Stimulated activated CD8-positive, alpha-beta memory T cell treated with anti-CD3 and anti-CD28 coated beads, Interleukin-4, amount 100 ng/mL, for 48 hours (primary cell): ENCODE measurements around the gene MAPT.
"Not testable (repeated sequence)": the region's sequence is repeated elsewhere in the genome, so short reads cannot be mapped to it uniquely, and the experiment has no call there.

Experiments
- DNase-seq: peaks from one replicate; pipeline ENCODE4 v3.0.0-alpha.2; 2020

The MAPT gene

DNA sequence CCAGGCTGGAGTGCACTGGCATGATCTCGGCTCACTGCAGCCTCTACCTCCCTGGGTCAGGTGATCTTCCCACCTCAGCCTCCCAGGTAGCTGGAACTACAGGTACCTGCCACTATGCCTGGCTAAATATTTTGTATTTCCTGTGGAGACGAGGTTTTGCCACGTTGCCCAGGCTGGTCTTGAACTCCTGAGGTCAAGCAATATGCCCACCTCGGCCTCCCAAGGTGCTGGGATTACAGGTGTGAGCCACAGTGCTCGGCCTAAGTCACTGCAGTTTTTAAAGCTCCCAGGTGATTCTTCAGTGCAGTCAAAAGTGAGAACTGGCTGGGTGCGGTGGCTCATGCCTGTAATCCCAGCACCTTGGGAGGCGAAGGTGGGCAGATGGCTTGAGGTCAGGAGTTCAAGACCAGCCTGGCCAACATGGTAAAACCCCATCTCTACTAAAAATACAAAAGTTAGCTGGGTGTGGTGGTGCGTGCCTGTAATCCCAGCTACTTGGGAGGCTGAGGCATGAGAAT, 125.1 kb downstream of the MAPT start:
- not testable (repeated sequence) for DNase-seq

DNA sequence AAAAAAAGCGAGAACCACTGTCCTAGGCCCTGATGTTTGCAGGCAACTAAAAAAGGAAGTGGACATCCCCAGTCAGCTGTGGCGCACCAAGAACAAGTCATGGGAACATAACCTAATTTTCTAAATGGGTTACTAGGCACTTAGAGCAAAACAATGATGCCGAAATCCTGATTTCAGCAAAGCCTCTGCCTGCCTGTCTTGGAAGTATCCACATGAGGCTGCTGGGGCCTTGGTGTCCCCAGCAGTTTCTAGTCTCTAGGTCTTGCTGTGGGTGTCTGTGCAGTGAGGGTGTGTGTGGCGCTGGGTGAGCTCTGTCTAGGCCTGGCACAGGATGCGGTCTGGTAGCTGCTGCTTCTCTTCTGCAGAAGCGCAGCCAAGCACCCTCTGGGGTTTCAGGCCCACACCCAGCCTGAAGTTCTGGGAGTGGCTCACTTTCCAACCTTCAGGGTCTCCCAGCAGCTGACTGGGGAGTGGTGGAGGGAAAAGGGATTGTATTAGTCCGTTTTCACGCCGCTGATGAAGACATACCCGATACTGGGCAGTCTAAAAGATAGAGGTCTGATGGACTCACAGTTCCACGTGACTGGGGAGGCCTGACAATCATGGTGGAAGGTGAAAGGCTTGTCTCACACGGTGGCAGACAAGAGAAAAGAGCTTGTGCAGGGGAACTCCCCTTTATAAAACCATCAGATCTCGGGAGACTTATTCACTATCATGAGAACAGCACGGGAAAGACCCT, 125.8 kb downstream of the MAPT start:
- DNase-seq, result peak; percentile 63

DNA sequence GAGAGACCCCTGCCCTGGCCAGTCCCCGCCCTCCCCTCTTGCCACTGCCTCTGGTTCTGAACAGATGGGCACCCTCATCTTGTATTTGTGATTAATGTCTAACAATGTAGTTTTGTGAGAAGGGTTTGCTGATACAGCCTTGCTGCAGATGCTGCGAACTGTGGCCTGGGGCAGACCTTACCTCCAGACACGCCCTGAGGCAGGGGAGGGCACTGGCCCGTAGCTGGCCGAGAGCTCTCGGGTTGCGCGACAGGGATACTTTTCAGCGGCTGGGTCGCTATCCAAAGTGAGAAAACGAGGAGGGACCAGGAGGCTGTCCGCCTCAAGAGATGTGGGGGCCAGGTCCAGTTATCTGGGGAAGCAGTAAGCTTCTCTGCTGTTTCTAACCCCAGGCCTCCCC, 126.6 kb downstream of the MAPT start:
- DNase-seq, result no peak

DNA sequence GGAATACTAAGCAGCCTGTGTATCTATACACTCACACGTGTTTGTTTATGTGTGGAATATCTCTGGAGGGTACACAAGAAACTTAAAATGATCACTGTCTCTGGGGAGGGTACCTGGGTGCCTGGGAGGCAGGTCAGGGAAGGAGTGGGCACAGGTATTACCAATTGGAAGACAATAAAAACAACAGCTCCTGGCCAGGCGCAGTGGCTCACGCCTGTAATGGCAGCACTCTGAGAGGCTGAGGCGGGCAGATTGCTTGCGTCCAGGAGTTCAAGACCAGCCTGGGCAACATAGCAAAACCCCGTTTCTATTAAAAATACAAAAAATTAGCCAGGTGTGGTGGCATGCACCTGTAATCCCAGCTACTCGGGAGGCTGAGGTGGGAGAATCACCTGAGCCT, 129.0 kb downstream of the MAPT start:
- not testable (repeated sequence) for DNase-seq

DNA sequence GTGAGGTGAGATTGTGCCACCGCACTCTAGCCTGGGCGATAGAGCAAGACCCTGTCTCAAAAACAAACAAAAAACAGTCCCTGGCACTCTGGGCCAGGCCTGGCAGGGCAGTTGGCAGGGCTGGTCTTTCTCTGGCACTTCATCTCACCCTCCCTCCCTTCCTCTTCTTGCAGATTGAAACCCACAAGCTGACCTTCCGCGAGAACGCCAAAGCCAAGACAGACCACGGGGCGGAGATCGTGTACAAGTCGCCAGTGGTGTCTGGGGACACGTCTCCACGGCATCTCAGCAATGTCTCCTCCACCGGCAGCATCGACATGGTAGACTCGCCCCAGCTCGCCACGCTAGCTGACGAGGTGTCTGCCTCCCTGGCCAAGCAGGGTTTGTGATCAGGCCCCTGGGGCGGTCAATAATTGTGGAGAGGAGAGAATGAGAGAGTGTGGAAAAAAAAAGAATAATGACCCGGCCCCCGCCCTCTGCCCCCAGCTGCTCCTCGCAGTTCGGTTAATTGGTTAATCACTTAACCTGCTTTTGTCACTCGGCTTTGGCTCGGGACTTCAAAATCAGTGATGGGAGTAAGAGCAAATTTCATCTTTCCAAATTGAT, 129.5 kb downstream of the MAPT start:
- no peak for DNase-seq

DNA sequence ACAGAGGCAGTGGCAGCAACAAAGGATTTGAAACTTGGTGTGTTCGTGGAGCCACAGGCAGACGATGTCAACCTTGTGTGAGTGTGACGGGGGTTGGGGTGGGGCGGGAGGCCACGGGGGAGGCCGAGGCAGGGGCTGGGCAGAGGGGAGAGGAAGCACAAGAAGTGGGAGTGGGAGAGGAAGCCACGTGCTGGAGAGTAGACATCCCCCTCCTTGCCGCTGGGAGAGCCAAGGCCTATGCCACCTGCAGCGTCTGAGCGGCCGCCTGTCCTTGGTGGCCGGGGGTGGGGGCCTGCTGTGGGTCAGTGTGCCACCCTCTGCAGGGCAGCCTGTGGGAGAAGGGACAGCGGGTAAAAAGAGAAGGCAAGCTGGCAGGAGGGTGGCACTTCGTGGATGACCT, 130.2 kb downstream of the MAPT start:
- DNase-seq, result no peak

DNA sequence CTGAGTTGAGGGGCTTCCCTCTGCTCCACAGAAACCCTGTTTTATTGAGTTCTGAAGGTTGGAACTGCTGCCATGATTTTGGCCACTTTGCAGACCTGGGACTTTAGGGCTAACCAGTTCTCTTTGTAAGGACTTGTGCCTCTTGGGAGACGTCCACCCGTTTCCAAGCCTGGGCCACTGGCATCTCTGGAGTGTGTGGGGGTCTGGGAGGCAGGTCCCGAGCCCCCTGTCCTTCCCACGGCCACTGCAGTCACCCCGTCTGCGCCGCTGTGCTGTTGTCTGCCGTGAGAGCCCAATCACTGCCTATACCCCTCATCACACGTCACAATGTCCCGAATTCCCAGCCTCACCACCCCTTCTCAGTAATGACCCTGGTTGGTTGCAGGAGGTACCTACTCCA, 130.7 kb downstream of the MAPT start:
- no peak for DNase-seq

DNA sequence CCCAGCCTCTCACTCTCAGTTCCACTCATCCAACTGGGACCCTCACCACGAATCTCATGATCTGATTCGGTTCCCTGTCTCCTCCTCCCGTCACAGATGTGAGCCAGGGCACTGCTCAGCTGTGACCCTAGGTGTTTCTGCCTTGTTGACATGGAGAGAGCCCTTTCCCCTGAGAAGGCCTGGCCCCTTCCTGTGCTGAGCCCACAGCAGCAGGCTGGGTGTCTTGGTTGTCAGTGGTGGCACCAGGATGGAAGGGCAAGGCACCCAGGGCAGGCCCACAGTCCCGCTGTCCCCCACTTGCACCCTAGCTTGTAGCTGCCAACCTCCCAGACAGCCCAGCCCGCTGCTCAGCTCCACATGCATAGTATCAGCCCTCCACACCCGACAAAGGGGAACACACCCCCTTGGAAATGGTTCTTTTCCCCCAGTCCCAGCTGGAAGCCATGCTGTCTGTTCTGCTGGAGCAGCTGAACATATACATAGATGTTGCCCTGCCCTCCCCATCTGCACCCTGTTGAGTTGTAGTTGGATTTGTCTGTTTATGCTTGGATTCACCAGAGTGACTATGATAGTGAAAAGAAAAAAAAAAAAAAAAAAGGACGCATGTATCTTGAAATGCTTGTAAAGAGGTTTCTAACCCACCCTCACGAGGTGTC, 131.3 kb downstream of the MAPT start:
- no peak for DNase-seq

DNA sequence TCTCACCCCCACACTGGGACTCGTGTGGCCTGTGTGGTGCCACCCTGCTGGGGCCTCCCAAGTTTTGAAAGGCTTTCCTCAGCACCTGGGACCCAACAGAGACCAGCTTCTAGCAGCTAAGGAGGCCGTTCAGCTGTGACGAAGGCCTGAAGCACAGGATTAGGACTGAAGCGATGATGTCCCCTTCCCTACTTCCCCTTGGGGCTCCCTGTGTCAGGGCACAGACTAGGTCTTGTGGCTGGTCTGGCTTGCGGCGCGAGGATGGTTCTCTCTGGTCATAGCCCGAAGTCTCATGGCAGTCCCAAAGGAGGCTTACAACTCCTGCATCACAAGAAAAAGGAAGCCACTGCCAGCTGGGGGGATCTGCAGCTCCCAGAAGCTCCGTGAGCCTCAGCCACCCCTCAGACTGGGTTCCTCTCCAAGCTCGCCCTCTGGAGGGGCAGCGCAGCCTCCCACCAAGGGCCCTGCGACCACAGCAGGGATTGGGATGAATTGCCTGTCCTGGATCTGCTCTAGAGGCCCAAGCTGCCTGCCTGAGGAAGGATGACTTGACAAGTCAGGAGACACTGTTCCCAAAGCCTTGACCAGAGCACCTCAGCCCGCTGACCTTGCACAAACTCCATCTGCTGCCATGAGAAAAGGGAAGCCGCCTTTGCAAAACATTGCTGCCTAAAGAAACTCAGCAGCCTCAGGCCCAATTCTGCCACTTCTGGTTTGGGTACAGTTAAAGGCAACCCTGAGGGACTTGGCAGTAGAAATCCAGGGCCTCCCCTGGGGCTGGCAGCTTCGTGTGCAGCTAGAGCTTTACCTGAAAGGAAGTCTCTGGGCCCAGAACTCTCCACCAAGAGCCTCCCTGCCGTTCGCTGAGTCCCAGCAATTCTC, 132.1 kb downstream of the MAPT start:
- no peak for DNase-seq

- no peak for DNase-seq
Measured at GRCh38 chr17:46027048-46027975, 133.0 kb downstream of the MAPT start.

GRCh38 chr17:46027976-46028325, 133.6 kb downstream of the MAPT start:
- DNase-seq, result no peak

DNA sequence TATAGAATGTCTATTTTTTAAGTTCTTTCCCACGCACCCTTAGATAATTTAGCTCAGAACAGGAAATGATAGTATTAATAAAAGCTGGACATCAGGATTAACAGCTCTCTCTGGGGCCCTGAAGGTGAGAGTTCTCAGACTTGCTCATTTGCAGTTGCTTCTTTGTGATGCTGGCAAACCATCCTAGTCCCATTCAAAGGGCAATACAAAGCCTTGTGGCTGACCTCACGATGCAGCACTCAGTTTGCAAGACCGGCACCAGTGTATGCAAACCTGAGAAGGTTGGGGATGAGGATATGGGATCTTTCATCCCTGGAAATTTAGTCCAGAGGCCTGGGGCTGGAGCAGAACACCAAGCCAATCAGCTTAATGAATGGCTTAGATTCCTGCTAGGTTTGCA, 134.0 kb downstream of the MAPT start:
- no peak for DNase-seq

GRCh38 chr17:46028981-46029565, 134.7 kb downstream of the MAPT start:
- no peak for DNase-seq

- no peak for DNase-seq
Measured at GRCh38 chr17:46029627-46030026, 135.3 kb downstream of the MAPT start.

DNA sequence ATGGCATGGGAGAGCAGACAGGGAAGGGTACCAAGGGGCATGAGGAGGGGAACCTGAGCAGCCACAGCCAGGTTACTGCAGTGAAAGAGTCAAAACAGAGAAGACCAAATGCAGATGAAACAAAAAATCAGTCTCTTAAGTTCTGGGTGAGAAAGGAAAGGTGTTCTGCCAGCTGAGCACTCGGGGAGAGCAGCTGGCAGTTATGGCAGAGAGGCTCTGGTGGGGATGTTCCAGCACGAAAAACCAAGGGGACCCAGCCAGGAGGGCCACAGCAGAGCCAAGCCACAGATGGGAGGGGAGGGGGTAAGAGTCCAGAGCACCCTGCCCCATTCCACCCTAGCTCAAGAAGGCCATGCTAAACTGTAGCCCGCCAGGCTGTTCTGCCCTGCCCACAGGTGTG, 136.4 kb downstream of the MAPT start:
- no peak for DNase-seq

DNA sequence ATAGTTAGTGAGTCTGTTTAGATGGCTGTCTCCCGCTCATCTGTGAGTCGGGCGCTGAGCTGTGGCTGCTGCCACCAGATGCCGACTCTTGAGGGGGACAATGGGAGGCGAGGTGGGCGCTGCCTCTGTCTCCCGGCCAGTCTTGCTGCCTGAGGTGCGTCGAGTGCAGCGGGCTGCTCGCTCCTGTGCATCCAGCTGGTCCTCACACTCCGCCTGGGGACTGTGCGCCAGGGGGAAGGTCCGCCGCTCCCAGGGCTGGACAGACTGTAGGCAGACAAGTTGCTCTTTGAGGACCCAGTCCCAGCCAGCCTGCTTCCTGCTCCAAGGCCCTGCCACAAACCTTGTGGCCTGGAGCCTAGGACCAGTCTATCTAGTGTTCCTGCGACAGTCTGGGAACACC, 137.1 kb downstream of the MAPT start:
- DNase-seq, result no peak

DNA sequence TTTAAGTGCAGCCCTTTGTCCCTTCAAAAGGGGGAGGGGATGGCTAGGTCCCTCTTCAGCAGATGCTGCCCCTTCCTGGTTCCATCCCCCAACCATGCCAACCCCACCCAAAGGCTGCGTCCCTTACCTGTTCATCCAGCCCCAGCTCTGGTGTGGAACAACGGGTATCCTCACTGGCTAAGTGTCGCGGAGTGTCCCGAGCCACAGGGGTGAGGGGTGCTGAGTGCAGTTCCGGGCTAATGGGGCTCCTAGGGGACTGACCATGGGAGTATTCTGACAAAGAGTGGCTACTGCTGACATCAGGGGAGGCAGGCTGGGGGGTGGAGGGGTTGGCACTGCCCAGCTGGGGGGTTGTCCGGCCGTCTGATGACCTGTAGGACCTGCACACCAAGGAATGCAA, 137.6 kb downstream of the MAPT start:
- DNase-seq, result no peak

GRCh38 chr17:46032909-46033308, 138.6 kb downstream of the MAPT start:
- no peak for DNase-seq

DNA sequence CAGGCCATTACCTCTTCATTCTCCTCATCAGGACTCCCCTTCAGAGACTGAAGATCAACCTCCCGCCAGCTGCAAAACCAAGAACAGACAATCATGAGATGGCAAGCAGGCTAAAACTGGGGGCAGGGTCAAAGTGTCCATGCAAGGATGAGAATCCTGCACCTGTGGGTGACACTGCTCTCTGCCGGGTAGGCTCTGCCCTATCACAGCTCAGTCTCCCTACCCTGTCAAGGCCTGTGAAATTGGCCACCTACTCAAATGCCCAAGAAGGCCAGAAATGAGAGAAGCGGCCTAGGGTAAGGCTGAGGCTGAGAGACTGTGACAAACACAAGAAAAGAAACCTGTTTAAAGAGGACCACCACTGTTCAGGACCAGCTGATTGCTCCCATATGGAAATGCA, 139.0 kb downstream of the MAPT start:
- DNase-seq, result no peak

DNA sequence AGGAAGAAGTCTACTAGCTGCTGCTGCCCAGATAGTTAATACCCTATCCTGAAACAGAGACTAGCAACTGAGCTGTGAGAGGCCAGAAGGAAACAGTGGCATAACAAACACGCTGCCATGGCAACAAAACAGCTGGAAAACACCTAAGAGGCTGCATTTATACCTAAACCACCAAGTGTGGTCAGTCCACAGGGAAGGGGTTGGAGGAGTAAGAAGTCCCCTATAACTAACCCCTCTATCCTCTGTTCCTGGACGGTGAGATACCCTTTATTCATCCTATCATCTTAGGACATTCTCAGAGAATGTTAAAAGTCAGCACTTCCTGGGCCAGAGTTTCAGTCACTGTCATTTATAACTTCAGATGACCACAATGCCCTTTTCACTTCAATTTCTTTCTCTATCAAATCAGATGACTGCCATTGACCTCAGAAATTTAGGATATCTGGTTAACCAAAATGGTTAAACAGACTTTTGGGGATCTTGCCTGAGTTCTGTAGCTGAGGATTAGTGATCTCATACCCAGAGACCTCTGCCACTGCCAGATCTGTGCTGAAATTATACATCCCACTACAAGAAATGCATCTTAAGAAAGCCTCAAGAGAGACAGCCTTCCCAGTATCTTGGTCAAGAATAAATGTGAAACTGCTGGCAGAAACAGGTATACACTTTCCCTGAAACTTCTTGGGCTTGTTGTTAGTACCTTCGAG, 140.9 kb downstream of the MAPT start:
- DNase-seq, result no peak

DNA sequence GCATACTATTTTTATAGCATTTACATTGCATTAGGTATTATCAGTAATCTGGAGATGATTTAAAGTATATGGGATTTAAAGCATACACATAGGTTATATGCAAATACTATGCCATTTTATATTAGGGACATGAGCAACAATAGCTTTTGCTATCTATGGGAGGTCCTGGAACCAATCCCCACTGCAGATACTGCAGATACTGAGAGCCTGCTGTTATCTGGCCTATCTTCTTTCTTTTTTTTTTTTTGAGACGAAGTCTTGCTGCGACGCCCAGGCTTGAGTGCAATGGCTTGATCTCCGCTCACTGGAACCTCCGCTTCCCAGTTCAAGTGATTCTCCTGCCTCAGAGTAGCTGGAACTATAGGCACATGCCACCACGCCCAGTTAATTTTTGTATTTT, 142.1 kb downstream of the MAPT start:
- no peak for DNase-seq
